ENCODE measurements around the gene MINDY3.
"Not testable (repeated sequence)": the region's sequence is repeated elsewhere in the genome, so short reads cannot be mapped to it uniquely, and the experiment has no call there.

Gene MINDY3

GRCh38 chr10:15853800-15854199 is 6.5 kb downstream of the MINDY3 start:
- no peak for DNase-seq

GRCh38 chr10:15852111-15852557 is 8.2 kb downstream of the MINDY3 start:
- no peak for DNase-seq

GRCh38 chr10:15850337-15850978 is 9.8 kb downstream of the MINDY3 start:
- DNase-seq = not testable (repeated sequence)

GRCh38 chr10:15849316-15849715 is 11.0 kb downstream of the MINDY3 start:
- DNase-seq = no peak

GRCh38 chr10:15847481-15847880 is 12.8 kb downstream of the MINDY3 start:
- DNase-seq = no peak

GRCh38 chr10:15844517-15844916 is 15.8 kb downstream of the MINDY3 start:
- no peak for DNase-seq

GRCh38 chr10:15843695-15844094 is 16.6 kb downstream of the MINDY3 start:
- DNase-seq = no peak

GRCh38 chr10:15842556-15843169 is 17.6 kb downstream of the MINDY3 start:
- DNase-seq = no peak

- DNase-seq = no peak
These were observed 18.6 kb downstream of the MINDY3 start for GRCh38 chr10:15841696-15842095.

- no peak for DNase-seq
These were observed 23.5 kb downstream of the MINDY3 start for GRCh38 chr10:15836807-15837206.

GRCh38 chr10:15829495-15829894 is 30.8 kb downstream of the MINDY3 start:
- no peak for DNase-seq

- DNase-seq = no peak
These were observed 35.8 kb downstream of the MINDY3 start for GRCh38 chr10:15824498-15824897.

- DNase-seq = no peak
These were observed 38.2 kb downstream of the MINDY3 start for GRCh38 chr10:15822131-15822530.

- DNase-seq = no peak
These were observed 39.1 kb downstream of the MINDY3 start for GRCh38 chr10:15821046-15821683.

GRCh38 chr10:15817409-15818046 is 42.8 kb downstream of the MINDY3 start:
- DNase-seq = no peak

GRCh38 chr10:15815242-15815885 is 44.9 kb downstream of the MINDY3 start:
- DNase-seq = no peak

GRCh38 chr10:15814565-15814964 is 45.7 kb downstream of the MINDY3 start:
- no peak for DNase-seq

GRCh38 chr10:15813415-15813814 is 46.9 kb downstream of the MINDY3 start:
- DNase-seq = no peak

GRCh38 chr10:15809450-15809849 is 50.9 kb downstream of the MINDY3 start:
- DNase-seq = no peak

GRCh38 chr10:15808204-15808797 is 52.0 kb downstream of the MINDY3 start:
- DNase-seq = no peak

- no peak for DNase-seq
These were observed 54.8 kb downstream of the MINDY3 start for GRCh38 chr10:15805395-15806058.

GRCh38 chr10:15804109-15804508 is 56.2 kb downstream of the MINDY3 start:
- no peak for DNase-seq

Data from activated effector memory CD4-positive, alpha-beta T cell treated with Interleukin-2 at 50 U/mL for 16 hours (primary cell).